ENCODE results near the gene ZNF488. TPM values are rescaled to one million over a fixed set of nuclear protein-coding genes. Genes with fewer than 3 reads are reported as not detected.

ZNF488 gene
- total RNA-seq, 2 experiments from 2014 or later: not detected

GRCh38 chr10:47371629-47372485 lies 12.2 kb downstream of the ZNF488 start:
- POLR2A ChIA-PET: no interaction called here

GRCh38 chr10:47370878-47371277 lies 13.2 kb downstream of the ZNF488 start:
- no peak for ATAC-seq (ENCODE audit: low read depth)
- Mint-ChIP-seq H3K4me1 (no peaks in the 10 kb centered on the region), H3K27me3 (peaks cover 12% of the 10 kb centered on the region), H3K36me3 (no peaks in the 10 kb centered on the region), H3K9me3 (no peaks in the 10 kb centered on the region), H3K27ac (no peak overlapping the region), H3K4me3 (no peak overlapping the region)
- no peak for DNase-seq
- POLR2A ChIA-PET: no interaction called here

More at GRCh38 chr10:47371629-47372485, 12.2 kb downstream of the ZNF488 start:
- Mint-ChIP-seq H3K27ac (no peak overlapping the region), H3K4me1 (no peaks in the 10 kb centered on the region), H3K9me3 (no peaks in the 10 kb centered on the region), H3K36me3 (no peaks in the 10 kb centered on the region), H3K27me3 (peaks cover 18% of the 10 kb centered on the region), H3K4me3 (no peak overlapping the region)
- ATAC-seq (ENCODE audit: low read depth) (no peak), DNase-seq (no peak)

- DNase-seq (no peak), ATAC-seq (ENCODE audit: low read depth) (no peak)
- no peak overlapping the region for H3K4me3 Mint-ChIP-seq
- no peaks in the 10 kb centered on the region for H3K4me1 Mint-ChIP-seq
- no peaks in the 10 kb centered on the region for H3K9me3 Mint-ChIP-seq
- POLR2A ChIA-PET: no interaction called here
- peaks cover 9% of the 10 kb centered on the region for H3K27me3 Mint-ChIP-seq
- H3K36me3 Mint-ChIP-seq: no peaks in the 10 kb centered on the region
- H3K27ac Mint-ChIP-seq: no peak overlapping the region
Observed at GRCh38 chr10:47370015-47370767, 13.9 kb downstream of the ZNF488 start.

- H3K4me1 Mint-ChIP-seq: no peaks in the 10 kb centered on the region
- no peaks in the 10 kb centered on the region for H3K9me3 Mint-ChIP-seq
- no peak for ATAC-seq (ENCODE audit: low read depth)
- no peak overlapping the region for H3K27ac Mint-ChIP-seq
- H3K27me3 Mint-ChIP-seq: peaks cover 9% of the 10 kb centered on the region
- no peaks in the 10 kb centered on the region for H3K36me3 Mint-ChIP-seq
- POLR2A ChIA-PET: no interaction called here
- DNase-seq: no peak
- H3K4me3 Mint-ChIP-seq: no peak overlapping the region
Observed at GRCh38 chr10:47369251-47369894, 14.7 kb downstream of the ZNF488 start.

GRCh38 chr10:47368431-47369180 lies 15.5 kb downstream of the ZNF488 start:
- POLR2A ChIA-PET: no interaction called here
- no peaks in the 10 kb centered on the region for H3K9me3 Mint-ChIP-seq
- ATAC-seq (ENCODE audit: low read depth) (no peak), DNase-seq (no peak)
- no peaks in the 10 kb centered on the region for H3K36me3 Mint-ChIP-seq
- H3K27ac Mint-ChIP-seq: no peak overlapping the region
- H3K4me1 Mint-ChIP-seq: no peaks in the 10 kb centered on the region
- H3K4me3 Mint-ChIP-seq: no peak overlapping the region
- peaks cover 9% of the 10 kb centered on the region for H3K27me3 Mint-ChIP-seq

GRCh38 chr10:47367646-47368045 lies 16.4 kb downstream of the ZNF488 start:
- H3K27ac Mint-ChIP-seq: no peak overlapping the region
- no peaks in the 10 kb centered on the region for H3K36me3 Mint-ChIP-seq
- H3K4me1 Mint-ChIP-seq: no peaks in the 10 kb centered on the region
- POLR2A ChIA-PET: no interaction called here
- no peak overlapping the region for H3K4me3 Mint-ChIP-seq
- no peaks in the 10 kb centered on the region for H3K9me3 Mint-ChIP-seq
- ATAC-seq (ENCODE audit: low read depth): no peak
- no peak for DNase-seq
- H3K27me3 Mint-ChIP-seq: peaks cover 6% of the 10 kb centered on the region

GRCh38 chr10:47366731-47367460 lies 17.2 kb downstream of the ZNF488 start:
- no peak for ATAC-seq (ENCODE audit: low read depth)
- no peaks in the 10 kb centered on the region for H3K4me1 Mint-ChIP-seq
- no peaks in the 10 kb centered on the region for H3K9me3 Mint-ChIP-seq
- POLR2A ChIA-PET: no interaction called here
- H3K27me3 Mint-ChIP-seq: peaks cover 8% of the 10 kb centered on the region
- no peaks in the 10 kb centered on the region for H3K36me3 Mint-ChIP-seq
- no peak overlapping the region for H3K27ac Mint-ChIP-seq
- DNase-seq: no peak
- H3K4me3 Mint-ChIP-seq: no peak overlapping the region

GRCh38 chr10:47366181-47366631 lies 17.9 kb downstream of the ZNF488 start:
- POLR2A ChIA-PET: no interaction called here
- H3K27me3 Mint-ChIP-seq: peaks cover 4% of the 10 kb centered on the region
- no peaks in the 10 kb centered on the region for H3K36me3 Mint-ChIP-seq
- no peak for DNase-seq
- H3K27ac Mint-ChIP-seq: no peak overlapping the region
- no peak overlapping the region for H3K4me3 Mint-ChIP-seq
- no peaks in the 10 kb centered on the region for H3K4me1 Mint-ChIP-seq
- no peak for ATAC-seq (ENCODE audit: low read depth)
- H3K9me3 Mint-ChIP-seq: no peaks in the 10 kb centered on the region

GRCh38 chr10:47365431-47366180 lies 18.5 kb downstream of the ZNF488 start:
- peaks cover 4% of the 10 kb centered on the region for H3K27me3 Mint-ChIP-seq
- DNase-seq (no peak), ATAC-seq (ENCODE audit: low read depth) (no peak)
- POLR2A ChIA-PET: no interaction called here
- H3K4me1 Mint-ChIP-seq: no peaks in the 10 kb centered on the region
- H3K36me3 Mint-ChIP-seq: no peaks in the 10 kb centered on the region
- no peak overlapping the region for H3K4me3 Mint-ChIP-seq
- H3K9me3 Mint-ChIP-seq: no peaks in the 10 kb centered on the region
- no peak overlapping the region for H3K27ac Mint-ChIP-seq

GRCh38 chr10:47364911-47365310 lies 19.2 kb downstream of the ZNF488 start:
- POLR2A ChIA-PET: no interaction called here
- no peak overlapping the region for H3K27ac Mint-ChIP-seq

GRCh38 chr10:47364366-47364765 lies 19.7 kb downstream of the ZNF488 start:
- no peak overlapping the region for H3K4me3 Mint-ChIP-seq
- peaks cover 4% of the 10 kb centered on the region for H3K27me3 Mint-ChIP-seq
- POLR2A ChIA-PET: no interaction called here
- H3K27ac Mint-ChIP-seq: no peak overlapping the region
- H3K36me3 Mint-ChIP-seq: no peaks in the 10 kb centered on the region
- H3K4me1 Mint-ChIP-seq: no peaks in the 10 kb centered on the region
- DNase-seq (no peak), ATAC-seq (ENCODE audit: low read depth) (no peak)
- no peaks in the 10 kb centered on the region for H3K9me3 Mint-ChIP-seq

More at GRCh38 chr10:47364911-47365310, 19.2 kb downstream of the ZNF488 start:
- Mint-ChIP-seq H3K4me1 (no peaks in the 10 kb centered on the region), H3K27me3 (peaks cover 4% of the 10 kb centered on the region), H3K36me3 (no peaks in the 10 kb centered on the region), H3K9me3 (no peaks in the 10 kb centered on the region), H3K4me3 (no peak overlapping the region)
- no peak for DNase-seq
- no peak for ATAC-seq (ENCODE audit: low read depth)

- H3K27me3 Mint-ChIP-seq: peaks cover 4% of the 10 kb centered on the region
- ATAC-seq (ENCODE audit: low read depth): no peak
- DNase-seq: no peak
- H3K4me3 Mint-ChIP-seq: no peak overlapping the region
- H3K9me3 Mint-ChIP-seq: no peaks in the 10 kb centered on the region
- no peaks in the 10 kb centered on the region for H3K4me1 Mint-ChIP-seq
- POLR2A ChIA-PET: no interaction called here
- H3K27ac Mint-ChIP-seq: no peak overlapping the region
- H3K36me3 Mint-ChIP-seq: no peaks in the 10 kb centered on the region
Observed at GRCh38 chr10:47363781-47364180, 20.3 kb downstream of the ZNF488 start.

Data from activated naive CD8-positive, alpha-beta T cell treated with anti-CD3 and anti-CD28 coated beads, Interleukin-2, amount 10 ng/mL, durations not matched to agents 7 days and 5 days (primary cell).